ENCODE data around the gene TBC1D23. TPM values are rescaled to one million over a fixed set of nuclear protein-coding genes. Genes with fewer than 3 reads are reported as not detected.

TBC1D23 gene
- polyA plus RNA-seq, 1 of the 3 experiments (the other 2 are of a cell fraction), result 6.7 TPM

DNA sequence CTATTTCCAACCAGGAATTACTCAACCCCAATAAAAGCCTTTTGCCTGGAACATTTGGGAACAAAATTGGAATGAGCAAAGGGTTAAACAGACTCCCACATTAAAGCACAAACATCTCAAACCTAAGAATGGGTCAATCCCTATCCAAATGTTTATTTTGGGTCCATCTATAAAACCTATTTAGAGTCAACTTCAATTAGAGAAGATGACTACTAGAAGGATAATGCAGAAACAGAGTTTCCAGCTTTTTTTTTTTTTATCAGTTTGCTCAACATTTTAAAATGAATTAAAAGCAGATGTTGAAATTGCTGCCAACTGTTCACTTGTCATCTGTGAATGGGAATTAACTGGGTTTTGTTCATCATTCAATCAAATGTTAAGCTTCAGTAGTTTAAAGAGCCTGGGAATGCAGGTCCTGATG is 4.1 kb upstream of the TBC1D23 start:
- H3K27ac ChIP-seq (ENCODE audit: low read depth in 2 of 2, low read length in 1 of 2), result peak overlapping the region in 1 of 2 experiments; percentile 16; a peak in 1 of 4 replicates
- POLR2A ChIA-PET, result no interaction called here
- TF ChIP-seq CHD2 (IDR thresholded peaks at IDR 0.05; ENCODE audit: low read length, partially characterized antibody) (peak; percentile 49), NFIC (IDR thresholded peaks at IDR 0.05; ENCODE audit: borderline replicate concordance) (peak; percentile 46; the same call in 1 of the 2 replicates), TEAD4 (IDR thresholded peaks at IDR 0.05; ENCODE audit: borderline replicate concordance, insufficient read depth) (0 out of 2 replicates have a peak, but pooled peaks have one; percentile 20), EP300 (IDR thresholded peaks at IDR 0.05; ENCODE audit: borderline replicate concordance in 1 of 2, low read depth in 1 of 2, low read length in 1 of 2) (peak; percentile 48 to 74; a peak in 2 of 4 replicates), POLR2AphosphoS5 (IDR thresholded peaks at IDR 0.05; ENCODE audit: low read depth, low read length) (peak; percentile 34; the same call in 1 of the 2 replicates), GABPA (IDR thresholded peaks at IDR 0.05; ENCODE audit: low read depth) (no peak), EZH2phosphoT487 (IDR thresholded peaks at IDR 0.05; ENCODE audit: borderline replicate concordance, low read depth) (no peak), FOXJ3 (CRISPR knock-in tag; IDR thresholded peaks at IDR 0.05) (no peak), GATA2 (CRISPR knock-in tag; IDR thresholded peaks at IDR 0.05) (peak; percentile 50), TAF1 (IDR thresholded peaks at IDR 0.05; ENCODE audit: borderline replicate concordance, low read depth, low read length) (no peak), RCOR1 (IDR thresholded peaks at IDR 0.05; ENCODE audit: low read length) (peak; percentile 90), TCF12 (IDR thresholded peaks at IDR 0.05) (peak; percentile 95), RXRA (IDR thresholded peaks at IDR 0.05; ENCODE audit: borderline replicate concordance, low read depth) (no peak), JUND (IDR thresholded peaks at IDR 0.05) (peak; percentile 36; the same call in 1 of the 2 replicates)
- TF ChIP-seq, protein P1, sequence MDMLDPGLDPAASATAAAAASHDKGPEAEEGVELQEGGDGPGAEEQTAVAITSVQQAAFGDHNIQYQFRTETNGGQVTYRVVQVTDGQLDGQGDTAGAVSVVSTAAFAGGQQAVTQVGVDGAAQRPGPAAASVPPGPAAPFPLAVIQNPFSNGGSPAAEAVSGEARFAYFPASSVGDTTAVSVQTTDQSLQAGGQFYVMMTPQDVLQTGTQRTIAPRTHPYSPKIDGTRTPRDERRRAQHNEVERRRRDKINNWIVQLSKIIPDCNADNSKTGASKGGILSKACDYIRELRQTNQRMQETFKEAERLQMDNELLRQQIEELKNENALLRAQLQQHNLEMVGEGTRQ (IDR thresholded peaks at IDR 0.05; ENCODE audit: borderline replicate concordance, low read depth, low read length), result no peak
- TF ChIP-seq, protein P2, sequence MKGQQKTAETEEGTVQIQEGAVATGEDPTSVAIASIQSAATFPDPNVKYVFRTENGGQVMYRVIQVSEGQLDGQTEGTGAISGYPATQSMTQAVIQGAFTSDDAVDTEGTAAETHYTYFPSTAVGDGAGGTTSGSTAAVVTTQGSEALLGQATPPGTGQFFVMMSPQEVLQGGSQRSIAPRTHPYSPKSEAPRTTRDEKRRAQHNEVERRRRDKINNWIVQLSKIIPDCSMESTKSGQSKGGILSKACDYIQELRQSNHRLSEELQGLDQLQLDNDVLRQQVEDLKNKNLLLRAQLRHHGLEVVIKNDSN (IDR thresholded peaks at IDR 0.05; ENCODE audit: borderline replicate concordance, low read depth), result no peak
- TF ChIP-seq, protein P3, sequence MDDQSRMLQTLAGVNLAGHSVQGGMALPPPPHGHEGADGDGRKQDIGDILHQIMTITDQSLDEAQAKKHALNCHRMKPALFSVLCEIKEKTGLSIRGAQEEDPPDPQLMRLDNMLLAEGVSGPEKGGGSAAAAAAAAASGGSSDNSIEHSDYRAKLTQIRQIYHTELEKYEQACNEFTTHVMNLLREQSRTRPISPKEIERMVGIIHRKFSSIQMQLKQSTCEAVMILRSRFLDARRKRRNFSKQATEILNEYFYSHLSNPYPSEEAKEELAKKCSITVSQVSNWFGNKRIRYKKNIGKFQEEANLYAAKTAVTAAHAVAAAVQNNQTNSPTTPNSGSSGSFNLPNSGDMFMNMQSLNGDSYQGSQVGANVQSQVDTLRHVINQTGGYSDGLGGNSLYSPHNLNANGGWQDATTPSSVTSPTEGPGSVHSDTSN (IDR thresholded peaks at IDR 0.05), result peak; percentile 67
- peak overlapping the region; percentile 3; the same call in 1 of the 2 replicates for H3K4me2 ChIP-seq
- no peaks in the 10 kb centered on the region for H3K27me3 ChIP-seq (ENCODE audit: insufficient read depth)
- peaks cover 9% of the 10 kb centered on the region for H3K79me2 ChIP-seq (ENCODE audit: insufficient read depth)
- H4K20me1 ChIP-seq (ENCODE audit: insufficient read depth), result no peaks in the 10 kb centered on the region
- no peaks in the 10 kb centered on the region for H3K9me3 ChIP-seq
- H3K36me3 ChIP-seq (replicated peaks in 1 of 2; ENCODE audit: control insufficient read depth in 1 of 2, insufficient read depth in 2 of 2, low read length in 1 of 2), result no peaks in the 10 kb centered on the region
- peaks cover 11 to 31% of the 10 kb centered on the region in 2 experiments; a peak in 3 of 4 replicates for H3K4me1 ChIP-seq (ENCODE audit: control insufficient read depth in 1 of 2, insufficient read depth in 2 of 2, low read depth in 1 of 2, low read length in 1 of 2)
- H3K9me2 ChIP-seq, result no peaks in the 10 kb centered on the region
- no peak overlapping the region for H3K4me3 ChIP-seq (ENCODE audit: low read depth in 2 of 2, low read length in 1 of 2)
- peaks cover 3% of the 10 kb centered on the region for H3F3A ChIP-seq (replicated peaks; ENCODE audit: insufficient read depth)
- H3K9ac ChIP-seq, result no peak overlapping the region
- CTCF ChIA-PET, result interaction anchor here (0.7 to 4.6 kb wide), 7 partner anchors 97 to 430 kb away, joined by 3 to 132 read pairs (median 3); no protein-coding TSS in a partner anchor
- H2AFZ ChIP-seq (ENCODE audit: low read depth), result no peak overlapping the region
- peak; percentile 40 for DNase-seq
